Fibroblast of skin of right quadriceps (primary cell): ENCODE data around the gene TK2.
"Not testable (repeated sequence)": the region's sequence is repeated elsewhere in the genome, so short reads cannot be mapped to it uniquely, and the experiment has no call there.

ENCODE experiments used
- DNase-seq: peaks from one replicate; pipeline ENCODE4 v3.0.0-alpha.2; 2013

Gene TK2

DNA sequence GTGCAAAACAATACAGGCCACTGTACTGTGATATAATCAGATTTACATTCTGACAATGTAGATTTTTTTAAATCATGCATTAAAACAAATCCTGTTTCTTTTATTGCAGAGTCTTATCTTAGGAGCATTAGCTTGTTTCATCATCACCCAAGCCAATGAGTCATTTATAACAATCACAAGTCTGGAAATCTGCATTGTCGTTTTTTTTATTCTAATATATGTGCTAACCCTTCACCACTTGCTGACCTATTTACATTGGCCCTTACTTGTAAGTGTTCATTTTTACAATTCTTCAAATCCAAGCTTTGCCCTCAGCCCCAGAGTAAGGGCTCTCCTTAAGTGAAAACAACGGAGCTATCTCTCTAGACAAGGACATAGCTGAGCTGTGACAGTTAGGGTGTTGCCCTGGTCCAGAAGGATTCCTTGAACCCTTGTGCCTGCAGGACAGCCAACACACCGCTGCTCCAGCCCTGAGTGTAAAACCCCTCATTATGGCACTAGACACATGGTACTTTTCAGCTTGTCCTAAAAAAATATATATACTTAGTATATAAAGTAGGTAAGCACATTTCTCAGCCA is 20.0 kb upstream of the TK2 start:
- peak; percentile 48 for DNase-seq

DNA sequence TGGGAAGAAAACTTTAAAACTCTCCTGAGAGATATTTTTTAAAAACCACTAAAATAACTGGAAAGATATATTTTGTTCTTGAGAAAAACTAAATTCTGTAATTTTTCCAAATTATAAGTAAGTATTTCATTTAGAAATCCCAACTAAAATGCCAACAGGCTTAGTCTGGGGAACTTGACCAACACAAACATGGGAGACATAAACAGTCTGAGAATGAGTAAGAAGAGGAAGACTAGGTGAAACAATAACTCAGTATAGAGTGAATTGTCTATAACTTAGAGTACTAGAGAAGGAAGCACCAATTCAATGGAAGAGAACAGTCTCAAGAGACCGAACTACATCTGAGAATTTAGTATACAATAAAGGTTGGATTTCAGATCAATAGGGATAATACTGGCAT is 19.2 kb upstream of the TK2 start:
- peak; percentile 46 for DNase-seq

DNA sequence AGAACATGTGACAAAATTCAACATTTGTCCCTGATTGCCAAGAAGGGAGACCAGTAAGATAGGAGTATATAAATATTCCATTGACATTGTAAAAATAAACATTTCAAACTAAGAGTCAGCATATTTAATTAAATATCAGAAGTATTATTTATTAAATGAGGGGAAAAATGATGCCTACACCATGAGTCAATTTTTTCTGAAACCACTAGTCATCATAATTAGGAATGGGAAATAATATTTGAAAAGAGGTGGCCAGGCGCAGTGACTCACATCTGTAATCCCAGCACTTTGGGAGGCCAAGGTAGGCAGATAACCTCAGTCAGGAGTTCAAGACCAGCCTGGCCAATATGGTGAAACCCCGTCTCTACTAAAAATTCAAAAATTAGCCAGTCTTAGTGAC is 18.4 kb upstream of the TK2 start:
- peak; percentile 27 for DNase-seq

DNA sequence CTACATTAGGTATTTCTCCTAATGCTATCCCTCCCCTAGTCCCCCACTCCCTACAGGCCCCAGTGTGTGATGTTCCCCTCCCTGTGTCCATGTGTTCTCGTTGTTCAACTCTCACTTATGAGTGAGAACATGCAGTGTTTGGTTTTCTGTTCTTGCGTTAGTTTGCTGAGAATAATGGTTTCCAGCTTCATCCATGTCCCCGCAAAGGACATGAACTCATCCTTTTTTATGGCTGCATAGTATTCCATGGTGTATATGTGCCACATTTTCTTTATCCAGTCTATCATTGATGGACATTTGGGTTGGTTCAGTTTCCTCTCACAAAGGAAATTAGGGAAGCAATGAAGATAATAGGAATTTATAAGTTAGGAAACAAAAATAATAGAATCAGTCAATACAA is 17.3 kb upstream of the TK2 start:
- not testable (repeated sequence) for DNase-seq

DNA sequence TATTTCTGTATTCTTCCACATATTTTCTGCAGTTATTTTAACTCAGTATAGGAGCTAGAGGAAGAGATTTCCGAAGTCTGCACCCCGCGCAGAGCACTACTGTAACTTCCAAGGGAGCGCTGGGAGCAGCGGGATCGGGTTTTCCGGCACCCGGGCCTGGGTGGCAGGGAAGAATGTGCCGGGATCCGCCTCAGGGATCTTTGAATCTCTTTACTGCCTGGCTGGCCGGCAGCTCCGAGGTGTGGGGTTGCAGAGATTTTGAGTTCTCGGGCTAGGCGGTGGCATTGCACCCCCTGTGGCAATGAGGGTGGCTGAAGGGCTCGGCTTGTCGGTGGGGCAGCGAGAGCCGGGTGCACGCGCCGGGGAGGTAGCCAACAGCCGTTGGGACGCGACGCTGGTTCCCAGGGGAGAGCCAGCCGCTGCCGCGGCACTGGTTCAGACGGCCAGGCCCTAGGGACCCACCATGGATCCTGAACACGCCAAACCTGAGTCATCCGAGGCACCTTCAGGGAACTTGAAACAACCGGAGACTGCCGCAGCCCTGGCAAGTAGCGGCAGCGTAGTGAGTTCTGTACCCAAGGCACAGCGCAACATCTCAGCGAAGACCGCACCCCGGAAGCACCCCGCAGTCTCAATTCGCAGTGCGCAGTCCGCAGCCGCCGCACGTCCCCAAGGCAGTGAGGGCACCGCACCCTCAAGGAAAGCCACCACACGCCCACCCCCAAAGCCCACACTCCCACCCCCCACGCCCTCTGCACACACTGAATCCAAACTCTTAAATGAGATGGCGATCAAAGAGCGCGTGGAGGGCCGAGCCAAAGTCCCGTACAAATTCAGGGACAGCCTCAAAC is 16.4 kb upstream of the TK2 start, which contains the start of gene CMTM1:
CMTM1 (plus strand) TSS at position 389 of the 851 bp plus-strand sequence; CDS start at position 464, 75 bp downstream.
- no peak for DNase-seq

DNA sequence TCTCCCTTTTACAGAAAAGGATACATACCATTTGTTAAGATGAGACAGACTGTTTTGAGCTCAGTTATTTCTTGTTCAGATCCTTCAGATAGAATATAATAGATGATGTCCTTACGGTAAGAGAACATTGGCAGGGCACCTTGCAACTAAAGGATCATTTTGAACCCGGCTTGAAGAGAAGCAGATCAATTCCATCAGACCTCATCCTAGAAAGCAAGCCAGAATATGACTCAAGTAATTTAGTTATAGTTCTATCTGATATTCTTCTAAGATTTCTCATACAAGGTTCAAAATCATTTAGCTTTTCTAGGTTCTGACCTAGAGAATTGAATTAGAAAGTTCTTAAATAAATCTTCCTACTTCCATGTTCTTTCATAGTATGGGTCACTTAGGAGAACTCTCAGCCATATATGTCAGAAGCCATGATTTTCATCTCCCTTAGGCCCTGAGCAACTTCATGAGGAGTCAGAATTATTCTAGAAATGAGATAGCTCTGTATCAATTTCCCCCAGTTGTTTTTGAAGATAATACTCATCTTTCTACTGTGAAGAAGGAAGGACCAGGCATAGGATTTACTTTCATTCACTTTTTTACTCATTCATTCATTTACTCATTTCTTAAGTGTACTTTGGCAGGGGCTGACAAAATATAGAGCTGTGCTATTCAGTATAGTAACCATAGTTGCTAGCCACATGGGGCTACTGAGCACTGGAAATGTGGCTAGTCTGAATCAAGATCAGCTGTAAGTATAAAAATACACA is 13.8 kb upstream of the TK2 start:
- DNase-seq = no peak

DNA sequence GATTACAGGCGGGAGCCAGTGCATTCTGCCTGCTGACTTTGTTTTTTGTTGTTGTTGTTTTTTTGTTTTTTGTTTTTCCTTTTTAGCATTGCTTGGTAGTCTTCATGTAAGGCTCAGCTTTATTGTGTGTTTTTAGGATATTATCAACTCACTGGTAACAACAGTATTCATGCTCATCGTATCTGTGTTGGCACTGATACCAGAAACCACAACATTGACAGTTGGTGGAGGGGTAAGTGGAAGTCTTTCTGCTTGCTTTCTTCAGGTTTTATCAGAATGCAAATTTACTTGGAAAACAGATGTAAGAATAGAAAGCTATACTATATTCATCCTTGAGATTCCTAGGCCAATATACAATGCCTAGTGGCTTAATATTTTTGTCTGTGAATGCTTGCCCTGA is 13.1 kb upstream of the TK2 start:
- DNase-seq = no peak

DNA sequence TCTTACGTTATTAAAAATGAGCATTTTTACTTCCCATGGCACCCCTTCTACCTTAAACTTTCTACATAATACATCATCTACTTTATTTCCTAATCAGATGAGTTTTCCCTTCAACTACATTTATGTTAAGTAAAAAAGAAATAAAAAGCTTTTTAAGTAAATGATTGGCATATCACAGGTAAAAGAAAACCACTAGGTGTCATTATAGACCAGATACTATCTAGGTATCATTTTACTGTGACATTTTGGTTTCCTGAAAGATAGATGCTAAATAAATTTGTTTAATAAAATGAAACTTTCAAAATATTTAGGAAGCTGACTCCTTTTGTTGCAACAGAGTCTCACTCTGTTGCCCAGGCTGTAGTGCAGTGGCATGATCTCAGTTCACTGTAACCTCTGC is 12.5 kb upstream of the TK2 start:
- no peak for DNase-seq

DNA sequence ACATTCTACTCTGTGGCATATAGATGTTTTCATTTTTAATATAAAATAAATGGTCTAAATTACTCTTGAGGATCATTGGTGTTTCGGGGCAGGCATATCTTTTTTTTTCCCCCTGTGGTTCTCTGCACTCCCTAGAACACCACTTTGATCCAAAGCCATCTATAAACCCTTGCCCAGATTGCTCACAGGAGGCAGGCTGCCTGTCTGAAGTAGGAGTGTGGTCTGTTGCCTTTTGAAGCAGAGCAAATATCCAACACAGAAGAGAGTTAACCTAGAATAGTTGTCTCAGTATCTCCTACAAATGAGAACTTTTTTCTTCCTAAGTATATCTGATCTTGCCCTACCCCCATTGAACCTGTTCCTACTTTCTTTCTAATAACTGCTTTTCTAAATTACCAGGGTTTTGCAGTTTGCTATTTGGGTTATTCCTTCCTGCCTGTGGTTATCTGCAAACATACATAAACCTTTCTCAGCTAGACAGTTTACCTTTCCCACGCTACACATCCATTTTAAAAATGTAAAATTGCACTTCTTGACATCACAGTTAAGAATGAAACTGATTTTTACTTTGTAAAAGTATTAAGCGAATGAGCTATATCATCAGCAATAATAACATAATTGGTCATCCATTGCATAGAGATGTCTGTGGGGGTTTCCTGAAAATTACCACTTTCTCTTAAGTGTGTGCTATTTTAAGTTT is 11.6 kb upstream of the TK2 start:
- DNase-seq = no peak

DNA sequence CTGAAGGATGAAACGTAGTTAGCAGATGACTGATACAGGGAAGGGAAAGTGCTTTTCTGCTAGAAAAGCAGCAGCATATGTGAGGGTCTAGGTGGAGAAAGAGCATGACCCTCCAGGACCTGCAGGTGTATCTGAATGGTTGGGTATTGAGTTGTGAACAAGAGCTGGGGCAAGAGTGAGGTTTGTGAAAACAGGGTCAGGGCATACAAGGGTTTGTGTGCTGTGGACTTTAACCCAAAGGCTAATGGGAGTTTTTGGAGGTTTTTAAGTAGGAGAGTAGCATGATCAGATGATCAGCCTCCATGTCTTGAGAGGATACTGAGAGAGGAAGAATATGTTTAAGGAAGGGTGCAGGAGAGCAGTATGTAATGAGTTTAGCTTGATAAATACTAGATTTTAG is 10.2 kb upstream of the TK2 start:
- no peak for DNase-seq

DNA sequence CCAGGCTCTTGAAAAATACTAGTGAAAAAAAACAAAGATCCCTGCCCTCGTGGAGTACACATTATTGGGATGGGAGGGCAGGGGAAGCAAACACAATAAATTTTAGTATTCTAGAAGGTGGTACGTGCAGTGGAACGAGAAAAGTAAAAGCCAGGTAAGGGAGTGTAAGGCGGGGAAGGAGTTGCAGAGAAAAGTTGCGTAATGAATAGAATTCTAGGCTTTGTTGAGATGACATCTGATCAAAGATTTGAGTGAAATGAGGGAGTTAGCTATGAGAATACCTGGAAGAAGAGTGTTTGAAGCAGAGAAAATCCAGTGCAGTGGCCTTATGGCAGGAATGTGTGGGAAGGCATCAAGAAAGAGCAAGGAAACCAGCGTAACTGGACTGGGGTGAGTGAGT is 4.6 kb upstream of the TK2 start:
- no peak for DNase-seq

DNA sequence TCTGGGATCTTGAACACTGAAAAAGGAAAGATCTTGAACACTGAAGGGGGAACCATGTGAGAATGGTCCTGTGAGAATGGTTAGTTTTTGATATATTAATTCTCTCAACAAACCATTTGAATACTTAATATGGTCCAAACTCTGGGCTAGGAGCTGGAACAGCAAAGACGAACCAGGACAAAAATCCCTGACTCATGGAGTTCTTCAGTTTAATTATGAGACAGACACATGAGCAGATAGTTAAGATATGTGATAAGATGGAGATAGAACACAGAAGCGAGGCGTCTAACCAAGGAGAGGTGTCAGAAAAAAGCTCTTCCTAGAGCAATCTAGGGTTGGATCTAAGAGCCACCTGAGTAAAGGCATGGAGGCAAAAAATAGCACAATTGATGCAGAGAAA is 4.1 kb upstream of the TK2 start:
- DNase-seq = no peak

DNA sequence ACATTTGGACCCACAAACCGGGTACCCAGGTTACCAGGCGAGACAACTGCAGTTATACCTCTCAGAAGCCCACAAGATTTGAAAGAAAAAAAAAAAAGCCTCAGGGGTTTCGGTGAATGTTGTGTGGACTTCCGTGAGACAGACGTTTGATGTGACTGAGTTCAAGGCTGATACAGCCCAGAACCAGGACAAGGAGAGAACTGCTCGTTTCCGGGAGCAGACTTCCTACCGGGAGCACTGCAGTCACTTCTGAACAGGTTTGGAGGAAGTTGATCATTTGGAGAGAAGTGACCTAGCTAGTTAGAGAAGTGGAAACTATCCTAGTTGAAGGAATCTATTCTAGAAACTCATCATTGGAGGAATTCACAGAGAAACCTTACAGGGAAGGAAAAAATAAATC is 3.3 kb upstream of the TK2 start:
- no peak for DNase-seq

DNA sequence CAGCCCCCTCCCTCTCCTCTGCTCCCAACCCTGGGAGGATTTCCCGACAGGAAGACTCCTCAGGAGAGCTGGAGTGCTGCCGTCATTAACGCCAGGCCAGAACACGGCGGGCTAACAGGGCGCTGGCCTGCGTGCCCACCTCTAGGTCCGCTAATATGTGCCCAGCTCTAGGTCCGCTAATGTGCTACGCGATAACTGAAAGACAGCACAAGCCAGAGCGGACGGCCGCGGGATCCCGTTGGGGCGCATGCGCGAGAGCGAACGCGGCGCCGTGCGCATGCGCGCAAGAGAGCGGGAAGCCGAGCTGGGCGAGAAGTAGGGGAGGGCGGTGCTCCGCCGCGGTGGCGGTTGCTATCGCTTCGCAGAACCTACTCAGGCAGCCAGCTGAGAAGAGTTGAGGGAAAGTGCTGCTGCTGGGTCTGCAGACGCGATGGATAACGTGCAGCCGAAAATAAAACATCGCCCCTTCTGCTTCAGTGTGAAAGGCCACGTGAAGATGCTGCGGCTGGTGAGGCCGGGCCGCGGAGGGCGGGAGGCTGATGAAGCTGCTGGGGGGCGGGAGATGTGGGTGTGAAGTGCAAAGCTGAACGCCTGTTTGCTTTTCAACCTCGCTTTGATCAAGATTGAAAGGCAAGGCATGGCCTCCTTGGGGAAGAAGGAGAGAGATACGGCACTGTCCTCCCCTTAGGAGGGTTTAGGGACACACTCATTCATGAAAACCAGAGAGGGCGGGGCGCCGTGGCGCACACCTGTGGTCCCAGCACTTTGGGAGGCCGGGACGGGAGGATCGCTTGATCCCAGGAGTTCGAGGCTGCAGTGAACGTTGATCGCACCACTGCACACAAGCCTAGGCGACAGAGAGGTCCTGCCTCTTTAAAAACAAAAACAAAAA is 2.6 kb upstream of the TK2 start, which contains the start of gene CKLF:
CKLF (plus strand) TSS at position 291 of the 892 bp plus-strand sequence; CDS start at position 431, 140 bp downstream.
- DNase-seq = peak; percentile 88

DNA sequence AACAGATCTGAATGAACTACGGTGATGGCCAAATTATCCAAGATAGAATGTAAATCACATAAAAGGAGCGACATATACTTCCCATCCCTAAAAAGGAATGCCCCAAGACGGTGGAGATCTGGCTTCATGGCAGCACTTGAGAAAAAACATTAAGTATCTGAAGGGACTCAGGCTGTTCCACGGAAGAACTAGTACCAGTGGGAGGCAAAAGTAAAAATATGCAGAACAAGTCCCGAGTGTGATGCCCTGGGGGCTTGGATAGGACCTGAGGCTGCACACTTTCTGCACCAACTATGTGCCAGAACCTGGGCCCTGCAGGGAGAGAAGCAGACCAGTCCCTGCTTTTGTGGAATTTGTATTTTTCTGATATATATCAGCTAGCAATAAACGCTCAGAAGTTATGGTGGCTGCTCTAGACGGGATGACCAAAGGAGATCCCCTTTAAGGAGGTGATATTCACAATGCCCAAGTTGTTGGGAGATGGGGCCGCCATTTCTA is 1.9 kb upstream of the TK2 start:
- DNase-seq = no peak

DNA sequence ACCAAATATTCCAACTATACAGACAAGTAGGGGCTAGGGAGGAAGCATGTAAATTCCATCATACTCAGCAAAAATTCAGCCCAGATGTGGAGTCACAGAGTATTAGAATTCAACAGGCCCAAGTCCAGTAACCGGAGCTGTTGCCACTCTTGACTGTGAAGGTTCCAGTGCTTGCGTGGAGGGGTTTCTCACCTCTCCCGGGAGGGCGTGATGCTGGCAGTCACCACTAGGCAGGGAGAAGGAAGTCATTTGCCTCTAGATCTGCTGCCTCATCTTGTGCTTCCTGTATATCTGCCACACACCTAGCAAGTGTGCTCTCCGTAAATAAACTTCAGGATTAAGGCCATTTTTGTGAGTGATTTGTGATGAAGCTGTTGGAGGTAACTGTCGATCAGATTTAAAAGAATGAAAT is 1.4 kb upstream of the TK2 start:
- peak; percentile 28 for DNase-seq

DNA sequence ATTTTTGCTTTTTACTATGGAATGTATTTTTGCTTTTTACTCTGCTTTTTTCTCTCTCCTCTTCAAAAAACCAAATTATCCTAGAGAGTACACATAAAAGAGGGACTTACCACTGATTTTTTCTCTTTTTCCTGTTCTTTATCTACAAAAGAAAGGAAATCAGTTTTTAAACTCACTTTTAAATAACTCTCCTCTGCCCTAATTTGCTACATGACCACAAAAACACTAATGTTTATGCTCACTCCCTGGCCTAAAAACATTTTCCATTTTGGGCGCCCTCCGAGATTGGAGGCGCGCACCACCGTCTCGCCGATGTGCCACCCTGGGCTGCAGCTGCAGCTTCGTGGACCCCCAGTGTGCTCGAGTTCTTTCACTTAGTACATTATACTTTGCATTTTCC is 1.1 kb downstream of the TK2 start:
- DNase-seq = no peak

DNA sequence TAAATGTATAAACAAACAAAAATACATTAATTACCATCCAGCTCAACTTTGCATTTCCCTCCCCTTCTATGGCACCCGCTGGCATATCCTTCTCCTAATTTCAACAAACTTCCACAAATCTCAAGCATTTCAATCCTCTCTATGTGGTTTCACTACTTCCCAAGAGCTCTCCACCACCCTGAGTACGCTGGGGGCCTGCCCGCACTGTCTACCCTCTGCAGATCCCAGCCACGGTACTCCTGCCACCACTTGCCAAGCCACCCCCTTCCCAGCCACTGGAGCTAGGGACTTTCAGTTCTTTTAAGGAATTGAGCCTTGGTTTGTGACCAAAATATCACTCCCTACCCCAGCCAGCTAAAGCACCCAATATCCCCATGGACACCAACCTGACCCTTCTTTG is 1.9 kb downstream of the TK2 start:
- no peak for DNase-seq

DNA sequence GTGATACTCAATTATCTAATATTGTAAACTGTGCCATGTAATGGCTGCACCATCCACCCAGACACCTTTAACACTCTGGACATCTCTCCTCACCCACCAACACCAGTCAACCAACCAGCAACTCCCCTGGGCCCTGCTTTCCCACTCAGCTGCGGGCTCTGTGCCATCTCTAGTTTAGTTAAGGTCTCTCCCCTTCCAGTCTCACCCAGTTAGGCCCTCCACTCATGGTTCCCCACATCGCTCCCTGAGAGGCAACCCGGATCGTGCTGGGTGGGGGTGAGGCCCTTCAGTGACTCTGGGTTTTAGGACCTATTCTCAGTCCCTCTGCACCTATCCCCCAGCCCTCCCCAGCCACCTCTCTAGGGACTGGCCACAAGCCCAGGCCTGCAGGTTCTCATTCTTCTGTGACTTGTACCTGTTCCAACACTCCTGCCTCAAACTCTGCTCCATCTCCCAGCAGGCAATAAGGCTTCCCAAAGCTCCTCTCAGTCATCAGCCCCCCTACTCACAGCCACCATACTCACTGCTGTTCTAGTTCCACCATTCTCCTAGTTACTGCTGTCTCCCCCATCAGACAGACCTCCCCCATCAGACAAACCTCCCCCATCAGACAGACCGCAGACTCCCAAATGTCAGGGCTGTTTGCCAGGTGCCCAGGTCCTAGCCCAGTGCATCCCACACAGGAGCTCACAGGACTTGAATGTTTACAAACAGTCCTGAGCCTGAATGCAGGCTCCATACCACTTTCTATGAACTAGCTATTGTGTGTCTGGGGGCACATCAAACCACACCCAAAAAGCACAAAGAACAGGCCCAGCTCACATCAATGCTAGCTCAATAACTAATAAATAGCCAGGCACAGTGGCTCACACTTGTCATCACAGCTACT is 2.6 kb downstream of the TK2 start:
- no peak for DNase-seq

DNA sequence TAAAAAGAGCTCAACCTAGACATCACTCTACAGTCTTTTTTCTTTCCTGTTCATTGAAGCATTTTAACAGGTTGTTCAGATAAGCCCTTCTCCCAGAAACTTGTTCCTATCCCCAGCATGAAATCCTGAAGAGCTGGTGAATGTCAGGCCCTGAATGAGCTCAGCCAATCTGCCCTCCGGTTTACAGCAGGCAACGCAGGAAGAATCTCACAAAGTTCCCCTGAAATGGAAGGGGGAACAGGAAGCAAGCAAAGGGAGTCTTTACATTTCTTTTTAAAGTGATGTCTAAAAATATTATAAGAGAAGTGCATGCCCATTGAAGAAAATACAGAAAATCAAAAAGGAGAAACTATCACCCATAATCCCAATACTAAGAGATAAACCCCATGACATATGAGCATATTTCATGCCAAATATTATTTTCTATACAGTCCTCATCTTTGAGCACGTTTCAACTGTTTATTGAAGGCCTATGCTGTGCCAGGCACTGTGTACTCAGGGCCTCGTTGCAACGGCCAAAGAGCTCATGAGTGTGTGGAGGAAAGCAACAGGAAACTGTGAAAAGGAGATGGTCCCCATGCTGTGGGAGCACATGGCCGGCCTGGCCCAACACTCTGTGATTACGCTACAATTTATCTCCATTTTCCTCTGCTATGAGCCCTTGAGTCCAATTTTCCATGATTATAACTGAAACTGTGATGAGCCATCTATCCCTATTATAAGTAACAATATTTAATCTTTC is 5.7 kb downstream of the TK2 start:
- no peak for DNase-seq
